Measurements from ENCODE around the gene TAX1BP1. TPM values are rescaled to one million over a fixed set of nuclear protein-coding genes. Genes with fewer than 3 reads are reported as not detected.
A peak's percentile ranks its signal among the peaks of the same experiment; 100 is the strongest.
"Not testable (repeated sequence)": the region's sequence is repeated elsewhere in the genome, so short reads cannot be mapped to it uniquely, and the experiment has no call there.

TAX1BP1 gene
- polyA plus RNA-seq, 5 donors, result 76.1 to 123 (median 93.2) TPM

DNA sequence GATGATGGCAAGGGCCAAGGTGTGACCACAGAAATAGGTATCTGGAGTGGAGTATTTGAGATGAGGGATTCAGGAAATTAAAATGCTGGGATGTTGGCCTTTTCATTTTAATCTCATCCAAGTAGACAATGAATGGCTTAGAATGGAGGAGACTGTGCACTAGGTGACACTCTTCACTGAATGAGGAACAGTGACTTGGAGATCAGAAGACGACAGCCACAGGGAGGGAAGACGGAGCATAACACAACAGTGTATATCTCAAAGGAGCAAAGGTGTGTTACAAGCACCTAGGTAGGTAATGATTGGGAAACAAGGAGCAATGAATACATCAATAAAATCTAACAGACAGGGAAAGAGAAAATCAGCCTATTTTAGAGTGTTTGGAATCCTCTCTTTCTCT lies 4.1 kb upstream of the TAX1BP1 start:
- no peak for DNase-seq

DNA sequence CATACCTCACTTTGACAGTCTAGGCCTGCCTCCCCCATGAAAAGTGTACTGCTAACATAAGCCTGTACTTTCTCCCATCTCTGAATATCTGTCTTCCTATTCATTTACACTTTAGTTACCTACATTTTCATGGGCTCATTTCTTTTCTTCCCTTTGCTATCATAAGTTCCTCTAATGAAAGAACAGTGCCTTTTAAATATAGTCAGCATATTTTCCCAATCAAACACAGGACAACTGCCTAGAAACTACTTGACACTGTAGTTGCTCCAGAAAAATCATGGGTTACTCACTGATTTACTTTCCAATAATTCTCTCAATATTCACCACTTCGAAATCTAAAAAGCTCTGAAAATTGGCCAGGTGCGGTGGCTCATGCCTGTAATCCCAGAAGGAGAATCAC lies 2.8 kb upstream of the TAX1BP1 start:
- DNase-seq, result no peak

DNA sequence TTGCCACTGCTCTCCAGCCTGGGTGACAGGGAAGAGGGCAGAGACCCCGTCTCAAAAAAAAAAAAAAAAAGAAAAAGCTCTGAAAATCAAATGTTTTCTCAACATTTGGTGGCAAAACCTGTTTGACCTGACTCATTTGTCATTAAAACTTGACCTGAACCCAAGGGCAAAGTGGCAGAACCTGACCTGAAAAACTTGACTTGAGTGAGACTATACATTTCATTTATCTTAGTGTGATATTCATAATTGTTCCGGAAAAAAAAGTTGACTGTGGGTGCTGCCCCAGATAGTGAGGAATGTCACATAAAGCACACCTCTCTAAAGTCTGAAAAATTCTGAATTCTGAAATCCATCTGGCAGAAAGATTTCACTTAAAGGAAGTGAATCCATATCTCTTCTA lies 2.3 kb upstream of the TAX1BP1 start:
- no peak for DNase-seq

DNA sequence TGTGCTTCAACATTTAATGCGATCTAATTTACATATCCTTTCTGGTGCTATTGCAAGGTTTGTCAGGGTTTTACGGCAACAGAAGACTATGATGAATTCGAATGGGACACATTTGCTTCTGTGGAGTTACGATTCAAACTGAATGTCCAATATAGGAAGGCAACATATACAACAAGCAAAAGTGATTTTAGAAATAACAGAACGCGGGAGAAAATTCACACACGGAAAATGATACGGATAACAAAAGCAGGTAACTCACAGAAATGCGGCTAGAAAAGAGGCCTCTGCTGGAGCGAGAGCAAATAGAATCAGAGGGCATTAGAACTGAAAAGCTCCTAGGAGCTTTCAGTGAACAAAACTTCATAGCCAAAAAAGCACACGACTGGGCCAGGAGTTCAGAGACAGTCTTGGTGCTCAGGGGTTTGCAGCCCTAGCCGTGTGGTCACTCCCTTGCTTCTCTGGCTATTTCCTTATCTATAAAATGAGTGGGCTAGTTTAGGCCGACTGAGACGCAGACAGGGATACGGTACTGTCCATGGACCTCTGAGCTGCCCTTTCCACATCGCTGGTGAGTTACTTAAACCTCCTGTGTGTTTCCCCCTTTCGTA lies 557 bp upstream of the TAX1BP1 start:
- no peak for DNase-seq

DNA sequence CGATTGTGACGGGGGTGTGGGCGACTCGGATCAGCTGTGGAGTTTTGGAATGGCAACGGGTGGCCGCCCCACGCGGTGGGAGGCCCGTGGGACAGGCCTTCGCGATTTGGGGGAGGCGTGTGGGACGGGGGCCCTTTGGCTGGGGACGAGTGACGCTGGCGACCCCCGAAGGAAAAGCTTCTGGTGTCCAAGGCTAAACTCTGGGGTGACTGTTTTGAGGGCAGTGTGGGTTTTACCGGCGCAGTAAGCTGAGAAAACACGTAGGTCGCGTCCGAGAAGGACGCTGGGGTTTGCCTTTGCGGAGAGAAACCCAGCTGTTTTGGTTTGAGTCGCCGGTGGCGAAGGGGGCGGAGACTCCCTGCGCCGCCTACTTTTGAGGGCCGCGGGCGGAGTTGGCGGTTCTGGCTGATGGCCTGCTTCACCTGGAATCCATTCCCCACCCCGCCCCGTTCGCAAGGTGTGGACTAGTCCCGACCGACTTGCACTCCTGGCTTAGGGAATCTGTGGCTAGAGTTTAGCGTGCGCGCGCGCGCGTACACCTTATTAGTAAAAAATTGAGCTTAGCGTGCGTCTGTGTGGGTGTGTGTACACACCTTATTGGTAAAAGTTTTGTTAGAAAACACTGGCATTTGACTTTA lies 606 bp downstream of the TAX1BP1 start:
- DNase-seq, result peak; percentile 82 to 83

DNA sequence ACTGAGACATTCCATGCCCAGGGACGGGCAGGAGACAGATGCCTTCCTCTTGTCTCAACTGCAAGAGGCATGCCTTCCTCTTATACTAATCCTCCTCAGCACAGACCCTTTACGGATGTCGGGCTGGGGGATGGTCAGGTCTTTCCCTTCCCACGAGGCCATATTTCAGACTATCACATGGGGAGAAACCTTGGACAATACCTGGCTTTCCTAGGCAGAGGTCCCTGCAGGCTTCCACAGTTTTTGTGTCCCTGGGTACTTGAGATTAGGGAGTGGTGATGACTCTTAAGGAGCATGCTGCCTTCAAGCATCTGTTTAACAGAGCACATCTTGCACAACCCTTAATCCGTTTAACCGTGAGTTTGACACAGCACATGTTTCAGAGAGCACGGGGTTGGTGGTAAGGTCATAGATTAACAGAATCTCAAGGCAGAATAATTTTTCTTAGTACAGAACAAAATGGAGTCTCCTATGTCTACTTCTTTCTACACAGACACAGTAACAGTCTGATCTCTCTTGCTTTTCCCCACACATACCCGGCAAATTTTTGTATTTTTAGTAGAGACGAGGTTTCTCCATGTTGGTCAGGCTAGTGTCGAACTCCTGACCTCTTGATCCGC lies 2.2 kb downstream of the TAX1BP1 start:
- DNase-seq, result not testable (repeated sequence)

DNA sequence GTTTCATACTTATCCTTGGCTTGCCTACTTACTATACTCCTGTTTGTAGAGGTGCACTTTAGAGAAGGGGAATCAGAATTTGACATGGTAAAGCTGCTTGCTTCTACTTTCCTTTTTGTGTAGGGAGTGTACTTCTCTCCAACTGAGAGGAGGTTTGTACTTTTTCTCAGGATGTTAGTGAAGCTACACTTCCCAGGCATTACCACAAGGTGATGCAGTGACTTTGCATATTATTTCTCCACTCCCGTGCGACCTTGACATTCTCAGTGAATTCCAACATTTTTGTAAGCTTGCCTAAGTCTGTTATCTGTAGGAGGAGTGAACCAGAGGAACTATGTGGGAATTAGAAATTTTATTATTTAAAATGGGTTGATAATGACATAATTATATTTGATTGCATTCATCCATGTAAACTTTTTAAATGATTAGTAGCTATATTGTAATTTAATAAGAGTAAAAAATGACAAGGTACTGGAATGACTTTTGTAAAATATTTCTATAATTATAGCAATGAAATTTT lies 5.2 kb downstream of the TAX1BP1 start:
- DNase-seq, result no peak

DNA sequence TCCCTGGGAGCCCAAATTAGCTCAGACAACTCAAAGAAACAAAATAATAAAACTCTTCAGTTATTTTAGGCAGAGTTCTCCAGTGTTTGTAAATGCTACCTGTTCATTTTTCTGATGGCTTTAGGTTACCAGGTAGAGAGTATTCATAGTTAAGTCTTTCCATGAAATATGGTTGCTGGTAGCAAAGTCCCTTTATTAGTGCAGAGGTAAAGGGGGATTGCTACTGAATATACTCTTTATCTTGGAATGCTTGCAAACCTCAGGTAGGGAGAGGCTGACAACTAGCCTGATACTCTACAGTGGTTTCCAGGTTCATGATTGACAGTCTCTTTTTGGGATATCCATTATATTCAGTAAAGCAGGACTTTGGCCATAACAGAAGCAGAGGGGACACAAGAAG lies 6.5 kb downstream of the TAX1BP1 start:
- no peak for DNase-seq

DNA sequence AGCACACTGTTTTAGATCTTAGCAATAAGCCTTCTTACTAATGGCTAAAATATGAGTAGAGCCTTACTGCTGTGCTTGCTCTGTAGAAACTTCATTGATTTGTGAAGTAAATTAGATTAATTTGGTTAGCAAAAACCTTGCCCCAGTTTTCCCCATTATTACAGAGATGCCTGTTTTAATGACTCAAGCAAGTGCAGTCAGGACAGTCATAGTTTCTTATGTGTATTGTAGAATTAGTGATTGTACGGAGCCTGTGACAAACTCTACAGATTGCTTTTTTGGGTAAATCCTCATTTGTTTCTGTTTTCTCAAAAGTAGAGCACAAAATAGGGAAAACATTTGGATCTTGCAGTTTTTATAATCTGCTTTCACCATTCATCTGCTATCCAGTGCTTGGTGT lies 7.0 kb downstream of the TAX1BP1 start:
- no peak for DNase-seq

DNA sequence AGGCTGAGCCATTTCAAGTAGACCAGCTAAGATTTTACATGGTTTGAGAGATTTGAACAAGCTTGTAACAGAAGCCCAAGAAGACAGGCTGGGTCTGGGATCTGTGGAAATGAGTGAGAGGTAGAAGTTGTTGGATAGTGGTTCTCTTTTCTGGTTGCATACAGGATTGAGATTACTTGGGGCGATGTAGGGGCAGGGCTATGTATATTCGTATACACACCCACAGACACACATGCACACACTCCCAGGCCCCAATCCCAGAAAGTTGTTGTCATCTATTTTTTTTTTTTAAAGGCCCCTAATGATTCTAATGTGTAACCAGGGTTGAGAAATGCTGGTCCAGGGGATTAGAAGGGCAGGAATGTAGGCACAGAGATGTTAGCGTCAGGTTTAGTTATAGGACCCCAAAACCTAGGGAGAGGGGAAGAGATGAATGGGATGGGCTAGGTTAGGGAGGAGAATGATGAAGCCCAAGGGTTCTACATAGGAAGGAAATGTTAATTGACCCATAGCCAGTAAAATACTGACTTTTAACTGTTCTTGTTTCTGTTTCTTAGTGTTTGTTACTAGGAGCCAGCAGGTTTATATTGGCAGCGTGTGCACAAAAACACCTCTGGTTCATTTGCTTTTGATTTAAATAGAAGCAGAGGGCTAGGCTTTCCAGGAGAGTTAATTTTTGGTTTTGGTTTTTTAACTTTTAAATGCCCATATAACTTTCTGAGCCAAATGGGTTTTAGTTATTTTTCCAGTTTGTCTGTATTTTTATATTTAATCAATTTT lies 7.8 kb downstream of the TAX1BP1 start:
- no peak for DNase-seq

DNA sequence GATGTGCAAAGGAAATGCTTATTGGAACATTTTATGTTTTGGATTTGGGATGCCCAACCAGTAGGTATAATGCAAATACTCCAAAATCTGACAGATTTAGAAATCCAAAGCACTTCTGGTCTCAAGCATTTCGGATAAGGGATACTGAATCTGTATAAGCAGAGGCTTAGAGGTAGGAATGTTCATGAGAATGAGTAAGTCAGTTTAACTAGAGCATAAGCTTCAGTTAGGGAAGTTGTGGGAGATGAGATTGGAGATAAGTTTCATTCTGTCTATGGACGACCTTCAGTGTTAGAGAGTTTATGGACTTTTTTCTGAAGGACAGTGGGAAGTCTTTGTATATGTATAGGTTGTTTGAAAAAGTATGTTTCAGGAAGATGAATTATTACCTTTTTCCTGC lies 10.4 kb downstream of the TAX1BP1 start:
- no peak for DNase-seq

DNA sequence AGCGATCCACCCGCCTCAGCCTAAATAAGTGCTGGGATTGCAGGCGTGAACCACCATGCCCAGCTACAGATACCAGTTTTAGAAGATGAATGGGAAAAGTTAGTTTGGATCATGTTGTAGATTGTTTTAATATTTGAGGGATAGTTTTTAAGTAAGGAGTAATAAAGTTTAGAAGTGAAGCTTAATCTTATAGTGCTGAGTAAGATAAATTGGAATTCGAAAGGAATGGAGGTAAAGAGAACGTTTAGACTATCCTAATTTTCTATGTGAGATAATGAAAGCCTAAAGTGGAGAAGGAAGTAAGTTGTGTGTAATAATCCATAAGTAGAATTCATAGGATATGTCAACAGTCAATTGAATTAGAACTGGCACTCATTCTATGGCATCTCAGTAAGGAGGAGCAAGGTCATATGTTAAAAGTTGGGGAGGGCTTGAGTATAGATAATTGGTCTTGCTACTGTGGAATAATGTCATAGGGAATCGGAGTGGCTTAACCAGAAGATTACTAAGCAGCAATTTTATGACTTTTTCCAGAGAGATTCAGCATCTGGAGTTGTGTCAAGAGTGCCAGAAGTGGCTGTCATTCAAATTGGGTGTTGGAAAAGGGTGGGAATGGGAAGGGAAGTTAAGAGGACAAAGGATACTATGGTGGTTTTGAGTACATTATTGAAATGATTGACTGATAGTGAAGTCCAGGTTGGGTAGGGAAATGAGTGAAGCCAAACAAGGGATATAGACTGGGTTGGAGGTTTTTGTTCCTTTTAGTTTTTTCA lies 12.1 kb downstream of the TAX1BP1 start:
- no peak for DNase-seq

DNA sequence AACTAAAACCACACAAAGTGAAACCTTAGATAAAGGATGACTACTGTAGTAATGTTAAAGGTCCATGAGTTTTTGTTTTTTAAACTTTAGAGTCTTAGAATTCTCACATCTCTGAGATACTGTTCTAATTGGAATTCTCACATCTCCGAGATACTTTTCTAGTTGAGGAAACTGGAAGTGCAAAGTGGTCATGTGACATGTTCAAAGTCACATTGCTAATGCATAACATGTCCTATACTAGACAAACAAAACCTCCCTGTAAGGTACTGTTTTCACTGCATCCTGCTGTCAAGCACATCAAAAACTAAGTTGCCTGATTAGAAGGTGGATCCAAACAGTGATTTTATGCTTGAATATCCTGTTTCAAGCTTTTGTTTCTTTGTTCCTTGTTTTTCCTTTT lies 13.9 kb downstream of the TAX1BP1 start:
- no peak for DNase-seq

DNA sequence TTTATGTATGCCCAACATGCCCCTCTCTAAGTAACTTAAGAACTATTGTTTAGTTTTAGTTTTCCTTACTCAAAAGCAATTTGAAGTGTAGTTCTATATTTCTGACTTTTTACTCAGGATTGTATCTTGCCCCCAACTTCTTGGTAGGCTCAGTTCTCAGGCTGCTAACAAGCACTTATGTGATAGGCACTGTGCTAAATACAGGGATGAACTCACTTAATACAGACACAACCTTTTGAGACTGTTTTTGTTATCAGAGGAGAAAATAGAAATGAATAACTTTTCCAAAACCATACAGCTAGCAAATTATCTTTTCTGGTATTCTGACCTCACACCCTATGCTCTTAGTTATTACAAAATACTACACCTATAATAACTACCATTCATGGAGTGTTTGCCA lies 16.3 kb downstream of the TAX1BP1 start:
- DNase-seq, result no peak

DNA sequence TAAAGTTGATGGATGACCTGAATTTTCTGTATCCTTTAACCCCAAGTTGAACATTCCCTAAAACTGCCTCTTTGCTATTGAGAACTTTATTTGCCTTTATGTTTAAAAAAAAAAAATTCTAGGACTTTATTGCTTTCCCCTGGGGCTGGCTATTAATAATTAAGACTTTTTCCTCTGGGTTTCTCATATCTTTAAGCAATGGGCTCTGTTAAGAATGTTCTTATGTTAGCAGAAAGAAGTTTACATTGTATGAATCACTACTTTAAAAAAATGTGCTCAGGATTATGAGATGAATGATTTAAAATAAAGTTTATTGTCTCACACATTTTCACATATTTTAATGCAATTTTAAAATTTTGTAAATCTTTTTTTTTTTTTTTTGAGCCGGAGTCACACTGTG lies 19.5 kb downstream of the TAX1BP1 start:
- DNase-seq, result no peak

DNA sequence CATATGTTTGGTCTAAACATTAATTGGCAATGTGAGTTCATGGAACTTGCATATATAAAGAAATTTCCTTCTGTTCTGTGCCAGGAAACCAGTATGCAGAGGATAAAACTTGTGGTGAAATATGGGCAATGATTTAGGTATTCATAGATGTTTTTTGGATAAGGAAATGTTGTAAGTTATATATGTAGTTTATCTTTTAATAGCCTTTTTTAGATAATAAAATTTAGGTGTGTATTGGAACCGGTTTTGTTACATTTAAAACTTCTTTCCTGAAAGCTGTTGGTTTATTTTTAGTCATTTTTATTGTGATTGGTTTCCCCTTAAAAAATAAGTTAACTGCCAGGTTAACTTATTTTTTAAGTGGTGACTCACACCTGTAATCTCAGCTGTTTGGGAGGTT lies 22.1 kb downstream of the TAX1BP1 start:
- no peak for DNase-seq

DNA sequence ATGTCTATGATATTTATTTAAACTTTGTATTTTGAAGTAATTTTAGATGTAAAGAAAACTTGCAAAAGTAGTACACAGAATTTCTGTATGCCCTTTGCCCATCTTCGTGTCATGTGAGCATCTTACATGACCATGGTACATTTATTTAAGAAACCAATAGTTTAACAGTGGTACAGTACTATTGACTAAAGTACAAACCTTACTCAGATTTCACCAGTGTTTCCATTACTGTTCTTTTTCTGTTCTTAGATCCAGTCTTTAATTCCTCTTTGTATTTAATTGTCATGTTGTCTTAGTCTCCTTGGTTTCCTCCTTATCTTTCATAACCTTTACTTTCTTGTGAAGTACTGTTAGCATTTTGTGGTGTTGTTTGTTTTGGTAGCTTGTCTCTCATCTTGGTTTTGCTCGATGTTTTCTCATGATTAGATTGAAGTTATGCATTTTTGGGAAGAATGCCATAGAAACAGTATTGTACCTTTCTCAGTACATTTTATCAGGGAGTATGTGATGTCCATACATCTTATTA lies 24.1 kb downstream of the TAX1BP1 start:
- DNase-seq, result no peak

DNA sequence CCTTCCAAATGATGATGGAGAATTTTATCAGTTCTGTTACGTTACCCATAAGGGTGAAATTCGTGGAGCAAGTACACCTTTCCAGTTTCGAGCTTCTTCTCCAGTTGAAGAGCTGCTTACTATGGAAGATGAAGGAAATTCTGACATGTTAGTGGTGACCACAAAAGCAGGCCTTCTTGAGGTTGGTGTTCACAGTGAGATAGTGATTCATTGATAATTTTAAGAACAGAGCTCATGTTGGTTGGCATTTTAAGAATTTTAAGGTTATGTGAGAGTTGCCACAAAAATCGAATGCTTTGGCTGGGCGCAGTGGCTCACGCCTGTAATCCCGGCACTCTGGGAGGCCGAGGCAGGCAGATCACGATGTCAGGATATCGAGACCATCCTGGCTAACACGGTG lies 25.9 kb downstream of the TAX1BP1 start:
- no peak for DNase-seq

DNA sequence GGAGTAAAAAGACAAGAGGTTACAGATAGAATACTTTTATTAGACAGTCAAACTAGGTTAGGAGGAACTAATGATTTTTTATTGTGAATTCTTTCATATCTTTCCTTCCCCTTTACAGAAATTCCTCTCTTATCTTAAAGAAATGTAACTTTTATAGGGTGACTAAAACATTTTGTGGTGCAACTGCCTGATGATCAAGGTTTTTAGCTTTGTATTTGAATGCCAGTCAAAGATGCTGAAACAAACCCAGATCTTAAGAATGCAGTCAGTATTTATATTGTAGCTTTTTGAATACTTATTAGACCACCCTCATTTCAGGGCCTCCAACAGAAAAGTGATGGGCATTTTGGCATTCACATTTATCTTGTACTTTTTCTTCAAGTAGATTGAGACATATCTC lies 27.4 kb downstream of the TAX1BP1 start:
- DNase-seq, result no peak

DNA sequence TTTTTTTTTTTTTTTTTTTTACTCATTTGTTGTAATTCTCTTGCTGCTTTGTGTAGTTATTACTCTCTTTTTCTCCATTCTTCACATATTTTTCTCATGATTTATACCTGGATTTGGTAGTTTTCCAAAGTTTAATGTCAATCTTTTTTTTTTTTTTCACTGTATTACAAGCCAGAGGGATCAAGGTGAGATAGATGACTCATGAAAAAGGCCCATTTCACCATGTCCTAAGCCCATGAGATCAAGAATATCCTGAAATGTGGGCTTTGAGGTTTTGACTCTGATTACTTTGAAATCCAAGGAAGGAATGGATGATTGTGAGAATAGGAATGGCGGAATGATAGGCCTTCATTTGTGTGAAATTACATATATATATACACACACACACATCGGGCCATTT lies 31.1 kb downstream of the TAX1BP1 start:
- DNase-seq, result no peak

DNA sequence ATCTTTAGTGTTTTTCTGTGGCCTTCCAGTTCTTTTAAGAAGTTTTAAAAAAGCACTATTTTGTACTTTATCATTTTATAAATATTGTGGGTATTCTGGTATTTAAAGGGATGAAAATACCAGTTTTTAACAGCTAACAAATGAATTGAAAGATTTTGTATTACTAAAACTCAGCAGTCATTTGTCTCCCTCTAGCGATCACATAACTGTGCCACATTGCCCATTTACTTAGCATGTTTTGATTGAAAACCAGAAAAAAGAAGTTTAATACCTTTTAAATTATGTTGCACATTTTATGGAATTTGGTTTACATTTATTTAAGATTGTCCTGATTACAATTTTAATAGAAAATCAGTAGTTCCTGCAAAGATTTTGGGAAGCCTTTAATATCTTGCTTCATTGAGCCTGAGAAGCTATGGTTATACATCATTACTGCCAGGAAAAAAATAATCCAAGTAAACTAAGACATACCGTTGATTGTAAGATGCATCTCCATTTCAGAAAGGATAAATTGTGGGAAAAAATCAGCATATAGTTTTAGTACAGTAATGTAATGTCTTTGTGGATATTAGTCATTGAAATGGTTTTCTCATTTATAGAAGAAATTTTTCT lies 34.9 kb downstream of the TAX1BP1 start:
- peak in 1 of 2 donors; percentile 12 for DNase-seq

Data from right lung (tissue), 5 donors.